Activated CD4-positive, alpha-beta T cell treated with anti-CD3 and anti-CD28 coated beads, Interleukin-2, amount 50 U/mL, for 24 hours (primary cell): ENCODE measurements around the gene ZNF408.

Source experiments
- DNase-seq, 2 donors: peaks; one replicate each; pipeline ENCODE4 v3.0.0-alpha.2; 2020; ENCODE audit warnings: low read depth in 1 of 2, low spot score in 1 of 2

ZNF408 gene

GRCh38 chr11:46725338-46726205, 24.7 kb downstream of the ZNF408 start:
- no peak for DNase-seq

DNA sequence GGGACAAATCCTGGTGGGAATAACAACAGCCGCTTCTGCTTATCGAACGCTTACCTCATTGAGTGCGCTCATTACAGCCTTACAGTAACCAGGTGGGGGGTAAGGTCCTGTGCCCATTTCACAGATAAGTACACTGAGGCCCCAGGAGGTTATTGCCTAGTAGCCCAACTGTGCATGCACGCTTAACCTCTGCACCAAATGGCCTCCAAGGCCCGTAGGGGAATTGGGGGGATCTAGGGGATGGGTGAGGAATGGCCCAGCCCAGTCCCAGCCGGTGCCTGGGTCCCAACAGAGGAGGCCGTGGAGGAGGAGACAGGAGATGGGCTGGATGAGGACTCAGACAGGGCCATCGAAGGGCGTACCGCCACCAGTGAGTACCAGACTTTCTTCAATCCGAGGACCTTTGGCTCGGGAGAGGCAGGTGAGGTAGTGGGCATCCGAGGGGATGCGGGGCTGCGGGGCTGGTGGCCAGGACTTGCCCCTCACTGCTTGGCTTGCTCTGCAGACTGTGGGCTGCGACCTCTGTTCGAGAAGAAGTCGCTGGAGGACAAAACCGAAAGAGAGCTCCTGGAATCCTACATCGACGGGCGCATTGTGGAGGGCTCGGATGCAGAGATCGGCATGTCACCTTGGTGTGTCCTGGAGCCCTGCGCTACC, 25.5 kb downstream of the ZNF408 start:
- DNase-seq = no peak

DNA sequence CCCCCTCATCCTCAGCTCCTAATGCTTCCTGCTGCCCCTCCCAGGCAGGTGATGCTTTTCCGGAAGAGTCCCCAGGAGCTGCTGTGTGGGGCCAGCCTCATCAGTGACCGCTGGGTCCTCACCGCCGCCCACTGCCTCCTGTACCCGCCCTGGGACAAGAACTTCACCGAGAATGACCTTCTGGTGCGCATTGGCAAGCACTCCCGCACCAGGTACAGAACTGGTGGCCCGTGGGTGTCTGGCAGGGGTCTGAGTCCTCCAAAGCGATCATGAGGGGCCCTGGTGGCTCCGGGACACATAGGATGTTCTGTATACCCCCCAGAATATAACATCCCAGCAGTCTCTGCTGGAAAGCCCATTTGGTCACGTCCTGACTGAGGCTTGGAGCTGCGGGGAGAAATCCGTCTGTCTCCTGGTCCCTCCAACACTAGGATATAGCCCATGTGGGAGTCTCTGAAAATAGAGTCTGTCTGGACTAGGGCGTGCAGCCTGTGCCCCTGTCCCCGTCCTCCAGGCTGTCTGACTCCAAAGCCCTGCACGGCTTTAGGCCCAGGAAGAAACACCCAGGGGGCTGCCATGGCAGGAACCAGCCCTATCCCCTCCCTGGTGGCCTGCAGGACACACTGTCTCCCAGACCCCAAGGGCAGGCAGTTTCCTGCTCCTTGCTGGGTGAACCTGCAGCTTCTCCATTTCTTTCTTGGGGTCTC, 27.3 kb downstream of the ZNF408 start:
- no peak for DNase-seq

DNA sequence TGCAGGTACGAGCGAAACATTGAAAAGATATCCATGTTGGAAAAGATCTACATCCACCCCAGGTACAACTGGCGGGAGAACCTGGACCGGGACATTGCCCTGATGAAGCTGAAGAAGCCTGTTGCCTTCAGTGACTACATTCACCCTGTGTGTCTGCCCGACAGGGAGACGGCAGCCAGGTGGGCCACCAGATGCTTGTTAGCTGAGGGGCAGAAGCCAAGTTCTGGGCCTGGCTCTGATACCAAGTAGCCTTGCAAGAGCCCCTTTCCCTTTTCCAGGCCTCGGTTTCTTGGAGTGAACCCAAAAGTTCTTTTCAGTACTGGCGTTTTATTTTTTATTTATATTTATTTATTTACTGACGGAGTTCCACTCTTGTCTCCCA, 27.8 kb downstream of the ZNF408 start:
- no peak for DNase-seq

DNA sequence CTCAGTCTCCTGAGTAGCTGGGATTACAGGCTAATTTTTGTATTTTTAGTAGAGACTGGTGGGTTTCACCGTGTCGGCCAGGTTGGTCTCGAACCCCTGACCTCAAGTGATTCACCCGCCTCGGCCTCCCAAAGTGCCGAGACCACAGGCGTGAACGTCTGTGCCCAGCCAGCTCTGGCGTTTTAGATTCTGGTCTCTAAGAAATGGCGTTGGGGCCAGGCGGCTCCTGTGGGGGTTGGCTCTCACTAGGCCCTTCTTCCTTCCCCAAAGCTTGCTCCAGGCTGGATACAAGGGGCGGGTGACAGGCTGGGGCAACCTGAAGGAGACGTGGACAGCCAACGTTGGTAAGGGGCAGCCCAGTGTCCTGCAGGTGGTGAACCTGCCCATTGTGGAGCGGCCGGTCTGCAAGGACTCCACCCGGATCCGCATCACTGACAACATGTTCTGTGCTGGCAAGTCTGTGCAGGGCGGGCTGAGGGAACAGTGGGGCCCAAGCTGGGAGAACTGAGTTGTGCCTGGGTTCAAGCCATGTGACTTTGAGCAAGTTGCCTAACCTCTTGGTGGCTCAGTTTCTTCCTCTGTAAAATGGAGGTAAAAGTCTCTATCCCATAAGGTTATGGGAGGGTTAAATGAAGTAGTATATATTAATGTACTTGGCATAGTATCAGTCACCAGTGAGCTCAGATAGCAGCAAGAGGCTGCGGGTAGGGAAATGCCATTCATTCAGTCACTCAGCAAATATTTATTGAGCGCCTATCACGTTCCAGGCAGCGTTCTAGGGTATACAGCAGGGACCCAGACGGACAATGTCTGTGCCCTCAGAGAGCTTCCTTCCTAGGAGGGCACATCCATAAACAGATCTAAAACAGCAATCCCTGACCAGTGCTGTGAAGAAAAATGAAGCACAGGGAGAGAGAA, 28.5 kb downstream of the ZNF408 start:
- no peak for DNase-seq

DNA sequence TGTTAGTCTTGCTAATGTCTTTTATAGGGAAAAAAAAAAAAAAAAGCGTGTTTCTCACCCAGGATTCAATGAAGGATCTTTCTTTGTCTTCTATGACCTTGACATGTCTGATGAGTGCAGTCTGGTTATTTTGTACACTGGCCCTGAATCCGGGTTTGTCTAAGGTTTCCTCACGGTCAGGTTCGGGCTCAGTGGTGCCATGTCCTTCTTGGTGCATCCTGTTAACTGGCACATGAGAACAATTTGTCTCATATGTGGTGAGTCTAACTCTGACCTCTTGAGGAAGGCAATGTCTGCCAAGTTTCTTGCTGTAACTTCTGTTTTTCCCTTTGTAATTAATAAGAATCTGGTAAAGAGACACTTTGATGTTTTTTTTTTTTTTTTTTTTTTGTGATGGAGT, 30.7 kb downstream of the ZNF408 start:
- DNase-seq = no peak

DNA sequence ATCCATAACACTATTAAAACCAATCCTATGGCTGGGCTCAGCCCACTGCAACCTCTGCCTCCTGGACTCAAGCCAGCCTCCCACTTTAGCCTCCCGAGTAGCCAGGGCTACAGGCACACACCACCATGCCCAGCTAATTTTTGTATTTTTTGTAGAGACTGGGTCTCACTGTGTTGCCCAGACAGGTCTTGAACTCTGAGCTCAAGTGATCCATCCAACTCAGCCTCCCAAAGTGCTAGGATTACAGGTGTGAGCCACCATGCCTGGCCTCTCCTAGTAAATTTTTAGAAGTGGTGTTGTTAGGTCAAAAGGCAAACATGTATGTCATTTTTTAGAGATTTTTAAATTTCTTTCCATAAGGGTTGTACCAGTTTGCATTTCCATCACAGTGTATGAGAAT, 32.4 kb downstream of the ZNF408 start:
- no peak for DNase-seq

- no peak for DNase-seq
Measured at GRCh38 chr11:46736146-46736545, 35.3 kb downstream of the ZNF408 start.

- DNase-seq = no peak
Measured at GRCh38 chr11:46736615-46737014, 35.8 kb downstream of the ZNF408 start.

- DNase-seq = no peak
Measured at GRCh38 chr11:46737699-46738098, 36.9 kb downstream of the ZNF408 start.

- no peak for DNase-seq
Measured at GRCh38 chr11:46738887-46739286, 38.1 kb downstream of the ZNF408 start.

DNA sequence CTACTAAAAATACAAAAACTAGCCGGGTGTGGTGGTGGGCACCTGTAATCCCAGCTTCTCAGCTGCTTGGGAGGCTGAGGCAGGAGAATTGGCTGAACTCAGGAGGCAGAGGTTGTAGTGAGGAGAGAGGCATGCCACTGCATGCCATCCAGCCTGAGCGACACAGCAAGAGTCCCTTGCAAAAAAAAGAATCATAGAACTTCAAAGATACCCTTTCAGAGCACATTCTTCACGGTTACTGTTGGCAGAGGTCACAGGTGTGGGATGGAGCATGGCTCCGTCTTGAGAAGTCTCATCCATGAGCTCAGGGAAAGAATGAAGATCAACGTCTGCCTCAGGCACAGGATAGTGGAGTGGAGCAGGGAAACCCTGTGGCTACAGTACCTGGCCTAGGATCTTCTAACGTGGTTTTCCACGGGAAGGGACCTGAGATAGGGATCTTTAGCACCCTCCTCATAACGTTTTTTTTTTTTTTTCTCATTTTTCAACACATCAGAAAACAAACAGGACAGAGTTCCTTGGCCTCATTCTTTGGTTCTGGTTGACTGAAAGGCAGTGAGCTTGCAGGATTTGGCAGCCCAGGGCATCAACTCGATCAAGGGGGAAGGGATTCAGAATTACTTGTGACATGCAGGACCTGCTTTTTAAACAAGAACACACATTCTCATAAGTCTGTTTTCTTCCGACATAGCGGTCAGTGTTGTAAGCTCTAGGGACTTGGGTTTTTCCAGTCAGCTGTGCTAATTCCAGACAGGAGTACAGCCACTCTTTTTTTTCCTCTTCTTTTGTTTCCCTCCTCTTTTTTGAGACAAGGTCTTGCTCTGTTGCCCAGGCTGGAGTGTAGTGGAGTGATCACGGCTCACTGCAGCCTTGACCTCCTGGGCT, 41.0 kb downstream of the ZNF408 start:
- DNase-seq = no peak

DNA sequence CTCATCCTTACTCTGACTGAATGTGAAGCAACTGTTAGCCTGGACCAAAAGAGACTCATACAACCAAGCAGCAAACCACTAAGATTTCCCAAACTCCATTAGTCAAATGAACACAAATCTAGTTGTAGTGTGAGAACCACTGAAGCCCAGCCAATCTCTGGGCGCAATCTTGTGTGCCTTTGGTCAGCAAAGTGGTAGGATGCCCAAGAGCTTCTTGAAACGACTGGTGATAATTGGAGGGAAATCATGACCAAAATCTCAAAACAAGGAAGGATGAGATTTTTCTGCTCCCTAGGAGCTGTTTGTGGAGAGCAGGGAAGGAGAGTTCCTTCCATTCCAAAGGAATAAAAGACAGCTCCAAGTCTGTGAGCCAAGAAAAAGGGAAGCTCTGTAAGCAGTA, 42.2 kb downstream of the ZNF408 start:
- no peak for DNase-seq

DNA sequence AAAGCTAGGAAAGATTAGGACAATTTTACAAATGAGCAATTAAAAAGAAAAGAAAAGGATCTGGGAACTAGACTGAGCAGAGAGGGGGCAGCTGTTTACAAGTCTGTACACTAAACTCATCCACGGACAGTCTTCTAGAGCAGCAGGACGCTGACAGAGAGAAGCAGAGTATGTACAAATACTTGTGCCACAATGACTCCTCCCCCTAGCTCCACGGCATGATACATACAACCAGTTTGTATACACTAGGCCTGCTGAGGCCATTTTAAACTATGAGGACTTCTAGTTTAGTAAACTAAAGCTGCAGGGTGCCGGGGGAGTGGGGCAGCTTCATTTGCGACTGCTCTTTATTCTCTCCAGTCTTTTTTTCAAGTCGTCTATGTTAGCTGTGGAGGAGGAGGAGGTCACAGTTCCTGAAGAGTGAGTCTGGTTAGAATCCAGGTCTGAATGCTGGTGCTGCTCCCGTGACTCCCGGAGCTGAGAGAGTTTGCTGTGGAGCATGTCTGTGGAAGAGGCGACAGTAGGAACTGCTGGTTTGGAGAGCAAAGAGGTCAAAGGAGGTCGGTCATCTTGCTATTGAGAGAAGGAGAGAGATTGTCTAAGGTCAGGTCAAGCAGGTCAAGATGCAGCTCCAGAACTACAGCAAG, 43.0 kb downstream of the ZNF408 start:
- no peak for DNase-seq

DNA sequence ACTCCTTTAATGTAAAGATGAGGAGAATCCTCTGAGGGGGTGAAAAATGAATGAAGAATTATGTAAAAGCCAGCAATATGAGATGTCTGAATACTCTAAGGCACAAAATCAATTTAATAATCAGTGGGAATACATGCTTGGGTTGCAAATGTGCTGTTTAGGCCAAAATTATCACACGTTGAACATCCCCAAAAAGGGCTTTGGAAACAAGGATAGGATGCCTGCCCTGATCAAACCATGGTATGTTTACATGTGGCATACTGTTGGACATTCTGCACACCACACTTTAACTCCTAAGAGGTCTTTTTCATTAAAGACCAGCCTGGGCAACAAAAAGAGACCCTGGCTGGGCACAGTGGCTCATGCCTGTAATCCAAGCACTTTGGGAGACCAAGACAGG, 44.5 kb downstream of the ZNF408 start:
- no peak for DNase-seq

GRCh38 chr11:46745995-46746394, 45.2 kb downstream of the ZNF408 start:
- DNase-seq = no peak

- no peak for DNase-seq
Measured at GRCh38 chr11:46747150-46747549, 46.3 kb downstream of the ZNF408 start.
